HCT116 (cell line): ENCODE results near the gene AMOT. TPM values are rescaled to one million over a fixed set of nuclear protein-coding genes. Genes with fewer than 3 reads are reported as not detected.

ENCODE experiments used
- ATAC-seq: fragments of 200-7000 bp; cut with Tn5 transposase; 2 replicates; pipeline ENCODE4 v1.9.1; 2020; ENCODE audit warnings: mild to moderate bottlenecking, moderate library complexity
- BruUV-seq: library from RNA; stranded (reverse); fragments of 400-500 nt; replicated peaks from 2 replicates; lab custom pipeline; 2021; lab: Mats Ljungman, UMichigan
- CTCF ChIA-PET: fragments of 300-600 bp; sonication (Branson Sonifier 250); formaldehyde crosslinking; loops from one replicate; lab custom pipeline; 2021; ENCODE audit warnings: antibody characterized with exemption; lab: Charles Lee
- POLR2A ChIA-PET: fragments of 300-600, 350-600 bp; sonication (Branson Sonifier 250); formaldehyde crosslinking; loops from one replicate; lab custom pipeline; 2021; ENCODE audit warnings: antibody characterized with exemption; lab: Charles Lee
- RAD21 ChIA-PET, 2 experiments: fragments of 300-600 bp; sonication (Branson Sonifier 250); formaldehyde crosslinking; loops; one replicate each; lab custom pipeline; 2023; ENCODE audit warnings: low total read pairs in 2 of 2; ENCODE audit not compliant: uncharacterized antibody in 2 of 2, unreplicated experiment in 2 of 2, low non-redundant PET in 1 of 2; lab: Charles Lee
- DNase-seq: peaks from one replicate; pipeline ENCODE4 v3.0.0-alpha.2; 2010; ENCODE audit warnings: low read depth, low spot score
- H2AFZ ChIP-seq: fragments of 200-600 bp; shearing (Covaris generic), sonication (generic); 2 replicates; pipeline ENCODE4 v1.6.1; 2017; ENCODE audit warnings: low read depth, mixed run types, mixed read lengths, antibody characterized with exemption, low read length; ENCODE audit not compliant: poor library complexity, severe bottlenecking
- H3K27ac ChIP-seq: 2 replicates; pipeline ENCODE4 v1.5.1; 2012; ENCODE audit warnings: low read depth, low read length
- H3K27me3 ChIP-seq: fragments of 200-600 bp; sonication (generic); 2 replicates; pipeline ENCODE4 v1.6.1; 2016; ENCODE audit warnings: mixed run types, low read length, mixed read lengths; ENCODE audit not compliant: insufficient read depth
- H3K36me3 ChIP-seq, 2 experiments: fragments of 200-500 bp in 1 of 2; fragments of 200-600 bp in 1 of 2; sonication (Bioruptor generic) in 1 of 2; sonication (generic) in 1 of 2; 2 replicates each; pipeline versions ENCODE4 v1.5.1 to v1.6.1; 2014 to 2016; ENCODE audit warnings: low read length in 2 of 2, inconsistent platforms in 1 of 2, mixed read lengths in 1 of 2, mixed run types in 1 of 2; ENCODE audit not compliant: insufficient read depth in 2 of 2, control insufficient read depth in 1 of 2
- H3K4me1 ChIP-seq, 2 experiments: fragments of 200-600 bp in 1 of 2; sonication (generic) in 1 of 2; 2 replicates each; pipeline versions ENCODE4 v1.5.1 to v1.6.1; 2012 to 2017; ENCODE audit warnings: low read length in 2 of 2, inconsistent platforms in 1 of 2, mild to moderate bottlenecking in 1 of 2, mixed read lengths in 1 of 2, mixed run types in 1 of 2, moderate library complexity in 1 of 2; ENCODE audit not compliant: insufficient read depth in 2 of 2, control insufficient read depth in 1 of 2
- H3K4me2 ChIP-seq: fragments of 200-600 bp; sonication (generic); 2 replicates; pipeline ENCODE4 v1.6.1; 2017; ENCODE audit warnings: mixed run types, low read length, mixed read lengths
- H3K4me3 ChIP-seq, 2 experiments: fragments of 200-600 bp in 1 of 2; sonication (generic) in 1 of 2; replicated peaks in 1 of 2; 2 replicates each; pipeline ENCODE4 v1.5.1; 2011 to 2016; ENCODE audit warnings: low read length in 2 of 2, control low read depth in 1 of 2, low read depth in 1 of 2, mild to moderate bottlenecking in 1 of 2, mixed read lengths in 1 of 2, mixed run types in 1 of 2
- H3K79me2 ChIP-seq: fragments of 200-600 bp; sonication (generic); 2 replicates; pipeline ENCODE4 v1.6.1; 2017; ENCODE audit warnings: mild to moderate bottlenecking, mixed run types, low read length, moderate library complexity, mixed read lengths; ENCODE audit not compliant: insufficient read depth
- H3K9ac ChIP-seq: fragments of 200-600 bp; sonication (generic); 2 replicates; pipeline ENCODE4 v1.6.1; 2016; ENCODE audit warnings: low read length, mixed read lengths
- H3K9me2 ChIP-seq: fragments of 200-600 bp; sonication (generic), shearing (Covaris generic); 2 replicates; pipeline ENCODE4 v1.6.1; 2017; ENCODE audit warnings: mixed run types, mild to moderate bottlenecking, moderate library complexity; ENCODE audit not compliant: insufficient read depth
- H3K9me3 ChIP-seq, 2 experiments: fragments of 200-500 bp in 1 of 2; fragments of 200-600 bp in 1 of 2; sonication (Bioruptor generic) in 1 of 2; sonication (generic) in 1 of 2; 2 replicates each; pipeline ENCODE4 v1.6.1; 2014 to 2017; ENCODE audit warnings: low read length in 2 of 2, mixed read lengths in 2 of 2, inconsistent platforms in 1 of 2, low read depth in 1 of 2, mild to moderate bottlenecking in 1 of 2, mixed run types in 1 of 2, moderate library complexity in 1 of 2; ENCODE audit not compliant: control insufficient read depth in 1 of 2, insufficient read depth in 1 of 2
- H4K20me1 ChIP-seq: fragments of 200-600 bp; sonication (generic), shearing (Covaris generic); 2 replicates; pipeline ENCODE4 v1.6.1; 2017; ENCODE audit warnings: mixed run types, mild to moderate bottlenecking, moderate library complexity; ENCODE audit not compliant: insufficient read depth
- CBX3 ChIP-seq: IDR thresholded peaks from 2 replicates; pipeline ENCODE4 v1.6.1; 2012; ENCODE audit warnings: low read depth
- CEBPB ChIP-seq: IDR thresholded peaks from 2 replicates; pipeline ENCODE4 v1.6.1; 2012; ENCODE audit warnings: low read depth
- EGR1 ChIP-seq: IDR thresholded peaks from 2 replicates; pipeline ENCODE4 v1.6.1; 2012; ENCODE audit warnings: low read depth
- EZH2 ChIP-seq: fragments of 200-600 bp; sonication (generic); IDR thresholded peaks from 2 replicates; pipeline ENCODE4 v1.6.1; 2017; ENCODE audit warnings: antibody characterized with exemption, mixed run types
- EZH2phosphoT487 ChIP-seq: fragments of 200-600 bp; IDR thresholded peaks from 2 replicates; pipeline ENCODE4 v1.6.1; 2018; ENCODE audit warnings: antibody characterized with exemption, borderline replicate concordance
- JUND ChIP-seq: IDR thresholded peaks from 2 replicates; pipeline ENCODE4 v1.6.1; 2012
- POLR2A ChIP-seq: IDR thresholded peaks from 2 replicates; pipeline ENCODE4 v1.7.0; 2011; ENCODE audit warnings: borderline replicate concordance; ENCODE audit not compliant: insufficient read depth, insufficient read length; ENCODE audit errors: extremely low read depth
- POLR2AphosphoS5 ChIP-seq: IDR thresholded peaks from 2 replicates; pipeline ENCODE4 v1.6.1; 2011; ENCODE audit warnings: mild to moderate bottlenecking, low read depth, low read length, moderate library complexity
- SIN3A ChIP-seq: IDR thresholded peaks from 2 replicates; pipeline ENCODE4 v1.6.1; 2012; ENCODE audit warnings: low read depth
- SP1 ChIP-seq: IDR thresholded peaks from 2 replicates; pipeline ENCODE4 v1.6.1; 2012; ENCODE audit warnings: low read depth
- SRF ChIP-seq: IDR thresholded peaks from 2 replicates; pipeline ENCODE4 v1.6.1; 2012; ENCODE audit warnings: low read depth
- TCF7L2 ChIP-seq: IDR thresholded peaks from 2 replicates; pipeline ENCODE4 v1.7.0; 2011; ENCODE audit warnings: borderline replicate concordance, inconsistent platforms; ENCODE audit not compliant: insufficient read depth, insufficient read length; ENCODE audit errors: extremely low read depth
- YY1 ChIP-seq: IDR thresholded peaks from 2 replicates; pipeline ENCODE4 v1.6.1; 2011; ENCODE audit warnings: low read length, low read depth, moderate library complexity, mild to moderate bottlenecking; ENCODE audit not compliant: insufficient replicate concordance; ENCODE audit errors: extremely low read depth
- ZFX ChIP-seq: fragments of 450-650 bp; IDR thresholded peaks from 2 replicates; pipeline ENCODE4 v1.6.1; 2017
- ZNF274 ChIP-seq: fragments of 200-500 bp; sonication (Bioruptor generic); IDR thresholded peaks from 2 replicates; pipeline ENCODE4 v1.6.1; 2014; ENCODE audit warnings: mild to moderate bottlenecking, low read depth, low read length, inconsistent platforms
- intact Hi-C: fragments of 100-400 bp; cut with micrococcal nuclease; formaldehyde crosslinking; loops from 2 replicates; pipeline ENCODE4 v1.10.0; 2022
- total RNA-seq: library from RNA; stranded (reverse); gene quantifications from one replicate; pipeline ENCODE4 v1.2.1, GENCODE V29; 2021; ENCODE audit not compliant: unreplicated experiment
- TF ChIP-seq, protein P1 (sequence below): IDR thresholded peaks from 2 replicates; pipeline ENCODE4 v1.6.1; 2012
- TF ChIP-seq, protein P2 (sequence below), 3 experiments: fragments of 200-600 bp in 1 of 3; sonication (generic) in 1 of 3; IDR thresholded peaks in 2 of 3; conservative IDR thresholded peaks in 1 of 3; 2 replicates each; pipeline ENCODE4 v1.5.1; 2012 to 2017; ENCODE audit warnings: low read depth in 2 of 3, low read length in 2 of 3, antibody characterized with exemption in 1 of 3, borderline replicate concordance in 1 of 3, control low read depth in 1 of 3, mild to moderate bottlenecking in 1 of 3, mixed read lengths in 1 of 3, mixed run types in 1 of 3, moderate library complexity in 1 of 3; ENCODE audit not compliant: insufficient read depth in 1 of 3
- TF ChIP-seq, protein P3 (sequence below): IDR thresholded peaks from 2 replicates; pipeline ENCODE4 v1.6.1; 2012
- TF ChIP-seq, protein P4 (sequence below): IDR thresholded peaks from 2 replicates; pipeline ENCODE4 v1.6.1; 2011; ENCODE audit warnings: mild to moderate bottlenecking, low read length, moderate library complexity; ENCODE audit not compliant: insufficient replicate concordance; ENCODE audit errors: extremely low read depth
- TF ChIP-seq, protein P5 (sequence below): IDR thresholded peaks from 2 replicates; pipeline ENCODE4 v1.6.1; 2012; ENCODE audit warnings: low read depth

Gene AMOT
- total RNA-seq, 1 experiment from 2014 or later: 7.7 TPM

DNA sequence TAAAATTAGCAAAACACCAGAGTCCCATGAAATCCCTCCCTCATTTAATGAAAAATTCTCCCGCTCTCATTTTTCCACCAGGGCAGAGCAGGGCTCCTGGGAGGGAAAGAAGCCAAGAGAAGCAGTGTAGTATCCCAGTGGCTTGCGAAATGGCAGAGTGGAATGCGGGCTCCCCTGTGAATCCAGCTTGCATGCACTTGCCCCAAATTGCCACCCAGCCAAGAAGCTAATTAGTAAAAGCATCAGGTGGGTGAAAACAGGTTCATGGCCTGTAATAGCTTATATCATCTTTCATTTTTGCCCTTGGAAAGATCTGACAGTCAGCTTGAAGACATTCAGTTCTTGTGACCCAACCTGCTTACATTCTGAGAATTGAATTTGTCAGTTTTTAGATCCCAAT, 10.1 kb downstream of the AMOT start:
- H3K4me2 ChIP-seq: no peak overlapping the region
- H3K36me3 ChIP-seq: no peaks in the 10 kb centered on the region
- no peaks in the 10 kb centered on the region for H3K9me2 ChIP-seq
- no peak overlapping the region for H3K27ac ChIP-seq
- ChIA-PET RAD21 (no interaction called here), CTCF (no interaction called here), POLR2A (no interaction called here)
- DNase-seq: no peak
- H3K27me3 ChIP-seq: no peaks in the 10 kb centered on the region
- no peaks in the 10 kb centered on the region for H4K20me1 ChIP-seq
- no peak for ATAC-seq
- no peak overlapping the region for H2AFZ ChIP-seq
- intact Hi-C loops: no loop called here
- no peak for TF ChIP-seq YY1
- TF ChIP-seq CBX3: no peak
- TF ChIP-seq TCF7L2: no peak
- TF ChIP-seq ZNF274: no peak
- TF ChIP-seq EZH2: no peak
- TF ChIP-seq EZH2phosphoT487: no peak
- TF ChIP-seq SRF: no peak
- no peak for TF ChIP-seq POLR2AphosphoS5
- no peak for TF ChIP-seq CEBPB
- TF ChIP-seq, protein P1, sequence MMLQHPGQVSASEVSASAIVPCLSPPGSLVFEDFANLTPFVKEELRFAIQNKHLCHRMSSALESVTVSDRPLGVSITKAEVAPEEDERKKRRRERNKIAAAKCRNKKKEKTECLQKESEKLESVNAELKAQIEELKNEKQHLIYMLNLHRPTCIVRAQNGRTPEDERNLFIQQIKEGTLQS: no peak
- no peak for TF ChIP-seq POLR2A
- TF ChIP-seq JUND: no peak
- TF ChIP-seq, protein P2, sequence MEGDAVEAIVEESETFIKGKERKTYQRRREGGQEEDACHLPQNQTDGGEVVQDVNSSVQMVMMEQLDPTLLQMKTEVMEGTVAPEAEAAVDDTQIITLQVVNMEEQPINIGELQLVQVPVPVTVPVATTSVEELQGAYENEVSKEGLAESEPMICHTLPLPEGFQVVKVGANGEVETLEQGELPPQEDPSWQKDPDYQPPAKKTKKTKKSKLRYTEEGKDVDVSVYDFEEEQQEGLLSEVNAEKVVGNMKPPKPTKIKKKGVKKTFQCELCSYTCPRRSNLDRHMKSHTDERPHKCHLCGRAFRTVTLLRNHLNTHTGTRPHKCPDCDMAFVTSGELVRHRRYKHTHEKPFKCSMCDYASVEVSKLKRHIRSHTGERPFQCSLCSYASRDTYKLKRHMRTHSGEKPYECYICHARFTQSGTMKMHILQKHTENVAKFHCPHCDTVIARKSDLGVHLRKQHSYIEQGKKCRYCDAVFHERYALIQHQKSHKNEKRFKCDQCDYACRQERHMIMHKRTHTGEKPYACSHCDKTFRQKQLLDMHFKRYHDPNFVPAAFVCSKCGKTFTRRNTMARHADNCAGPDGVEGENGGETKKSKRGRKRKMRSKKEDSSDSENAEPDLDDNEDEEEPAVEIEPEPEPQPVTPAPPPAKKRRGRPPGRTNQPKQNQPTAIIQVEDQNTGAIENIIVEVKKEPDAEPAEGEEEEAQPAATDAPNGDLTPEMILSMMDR (IDR thresholded peaks at IDR 0.05 in 2 of 3, conservative IDR thresholded peaks at IDR 0.05 in 1 of 3; ENCODE audit: borderline replicate concordance in 1 of 3, insufficient read depth in 1 of 3, low read depth in 2 of 3, low read length in 2 of 3): no peak
- TF ChIP-seq, protein P3, sequence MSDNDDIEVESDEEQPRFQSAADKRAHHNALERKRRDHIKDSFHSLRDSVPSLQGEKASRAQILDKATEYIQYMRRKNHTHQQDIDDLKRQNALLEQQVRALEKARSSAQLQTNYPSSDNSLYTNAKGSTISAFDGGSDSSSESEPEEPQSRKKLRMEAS: no peak
- TF ChIP-seq EGR1: no peak
- TF ChIP-seq, protein P4, sequence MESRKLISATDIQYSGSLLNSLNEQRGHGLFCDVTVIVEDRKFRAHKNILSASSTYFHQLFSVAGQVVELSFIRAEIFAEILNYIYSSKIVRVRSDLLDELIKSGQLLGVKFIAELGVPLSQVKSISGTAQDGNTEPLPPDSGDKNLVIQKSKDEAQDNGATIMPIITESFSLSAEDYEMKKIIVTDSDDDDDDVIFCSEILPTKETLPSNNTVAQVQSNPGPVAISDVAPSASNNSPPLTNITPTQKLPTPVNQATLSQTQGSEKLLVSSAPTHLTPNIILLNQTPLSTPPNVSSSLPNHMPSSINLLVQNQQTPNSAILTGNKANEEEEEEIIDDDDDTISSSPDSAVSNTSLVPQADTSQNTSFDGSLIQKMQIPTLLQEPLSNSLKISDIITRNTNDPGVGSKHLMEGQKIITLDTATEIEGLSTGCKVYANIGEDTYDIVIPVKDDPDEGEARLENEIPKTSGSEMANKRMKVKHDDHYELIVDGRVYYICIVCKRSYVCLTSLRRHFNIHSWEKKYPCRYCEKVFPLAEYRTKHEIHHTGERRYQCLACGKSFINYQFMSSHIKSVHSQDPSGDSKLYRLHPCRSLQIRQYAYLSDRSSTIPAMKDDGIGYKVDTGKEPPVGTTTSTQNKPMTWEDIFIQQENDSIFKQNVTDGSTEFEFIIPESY: no peak
- TF ChIP-seq, protein P5, sequence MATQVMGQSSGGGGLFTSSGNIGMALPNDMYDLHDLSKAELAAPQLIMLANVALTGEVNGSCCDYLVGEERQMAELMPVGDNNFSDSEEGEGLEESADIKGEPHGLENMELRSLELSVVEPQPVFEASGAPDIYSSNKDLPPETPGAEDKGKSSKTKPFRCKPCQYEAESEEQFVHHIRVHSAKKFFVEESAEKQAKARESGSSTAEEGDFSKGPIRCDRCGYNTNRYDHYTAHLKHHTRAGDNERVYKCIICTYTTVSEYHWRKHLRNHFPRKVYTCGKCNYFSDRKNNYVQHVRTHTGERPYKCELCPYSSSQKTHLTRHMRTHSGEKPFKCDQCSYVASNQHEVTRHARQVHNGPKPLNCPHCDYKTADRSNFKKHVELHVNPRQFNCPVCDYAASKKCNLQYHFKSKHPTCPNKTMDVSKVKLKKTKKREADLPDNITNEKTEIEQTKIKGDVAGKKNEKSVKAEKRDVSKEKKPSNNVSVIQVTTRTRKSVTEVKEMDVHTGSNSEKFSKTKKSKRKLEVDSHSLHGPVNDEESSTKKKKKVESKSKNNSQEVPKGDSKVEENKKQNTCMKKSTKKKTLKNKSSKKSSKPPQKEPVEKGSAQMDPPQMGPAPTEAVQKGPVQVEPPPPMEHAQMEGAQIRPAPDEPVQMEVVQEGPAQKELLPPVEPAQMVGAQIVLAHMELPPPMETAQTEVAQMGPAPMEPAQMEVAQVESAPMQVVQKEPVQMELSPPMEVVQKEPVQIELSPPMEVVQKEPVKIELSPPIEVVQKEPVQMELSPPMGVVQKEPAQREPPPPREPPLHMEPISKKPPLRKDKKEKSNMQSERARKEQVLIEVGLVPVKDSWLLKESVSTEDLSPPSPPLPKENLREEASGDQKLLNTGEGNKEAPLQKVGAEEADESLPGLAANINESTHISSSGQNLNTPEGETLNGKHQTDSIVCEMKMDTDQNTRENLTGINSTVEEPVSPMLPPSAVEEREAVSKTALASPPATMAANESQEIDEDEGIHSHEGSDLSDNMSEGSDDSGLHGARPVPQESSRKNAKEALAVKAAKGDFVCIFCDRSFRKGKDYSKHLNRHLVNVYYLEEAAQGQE: no peak
- TF ChIP-seq SP1: no peak
- no peak for TF ChIP-seq SIN3A
- no peak for TF ChIP-seq ZFX
- H3K79me2 ChIP-seq: no peaks in the 10 kb centered on the region
- no peaks in the 10 kb centered on the region for H3K9me3 ChIP-seq
- no TSS peak for BruUV-seq
- H3K4me1 ChIP-seq: peaks cover 4 to 6% of the 10 kb centered on the region in 2 experiments; a peak in 3 of 4 replicates
- H3K9ac ChIP-seq: no peak overlapping the region
- H3K4me3 ChIP-seq: no peak overlapping the region
